Measurements from ENCODE around the gene PHPT1.

PHPT1 gene

GRCh38 chr9:136852664-136853595 lies 3.7 kb downstream of the PHPT1 start:
- H3K27ac Mint-ChIP-seq = no peak overlapping the region
- H3K9me3 Mint-ChIP-seq = no peaks in the 10 kb centered on the region
- ATAC-seq (replicated peaks) (no peak), DNase-seq (no peak)
- H3K27me3 Mint-ChIP-seq = peaks cover 0 to 3% of the 10 kb centered on the region in 2 donors
- peaks cover 7 to 8% of the 10 kb centered on the region in 2 donors for H3K4me1 Mint-ChIP-seq (ENCODE audit: low read depth in 2 of 2)
- peak overlapping the region in 1 of 2 donors; percentile 21 for H3K4me3 Mint-ChIP-seq
- H3K36me3 Mint-ChIP-seq (ENCODE audit: insufficient read depth) = peaks cover 44% of the 10 kb centered on the region

- Mint-ChIP-seq H3K4me3 (no peak overlapping the region), H3K27ac (no peak overlapping the region), H3K9me3 (no peaks in the 10 kb centered on the region), H3K4me1 (ENCODE audit: low read depth in 2 of 2) (peaks cover 4 to 5% of the 10 kb centered on the region in 2 donors), H3K27me3 (no peaks in the 10 kb centered on the region), H3K36me3 (ENCODE audit: insufficient read depth) (peaks cover 40% of the 10 kb centered on the region)
- DNase-seq (no peak), ATAC-seq (replicated peaks) (no peak)
These were observed 4.4 kb downstream of the PHPT1 start for GRCh38 chr9:136853596-136854112.

- no peak overlapping the region for H3K4me3 Mint-ChIP-seq
- no peak for ATAC-seq (replicated peaks)
- peaks cover 4 to 5% of the 10 kb centered on the region in 2 donors for H3K4me1 Mint-ChIP-seq (ENCODE audit: low read depth in 2 of 2)
- no peak for DNase-seq
- H3K9me3 Mint-ChIP-seq = no peaks in the 10 kb centered on the region
- no peaks in the 10 kb centered on the region for H3K27me3 Mint-ChIP-seq
- peaks cover 38% of the 10 kb centered on the region for H3K36me3 Mint-ChIP-seq (ENCODE audit: insufficient read depth)
- no peak overlapping the region for H3K27ac Mint-ChIP-seq
These were observed 5.1 kb downstream of the PHPT1 start for GRCh38 chr9:136854113-136854841.

- Mint-ChIP-seq H3K36me3 (ENCODE audit: insufficient read depth) (peaks cover 39% of the 10 kb centered on the region), H3K27ac (no peak overlapping the region), H3K9me3 (no peaks in the 10 kb centered on the region), H3K27me3 (no peaks in the 10 kb centered on the region), H3K4me3 (no peak overlapping the region), H3K4me1 (ENCODE audit: low read depth in 2 of 2) (peaks cover 2 to 4% of the 10 kb centered on the region in 2 donors)
- no peak for ATAC-seq (replicated peaks)
- no peak for DNase-seq
These were observed 5.7 kb downstream of the PHPT1 start for GRCh38 chr9:136854842-136855460.

GRCh38 chr9:136855461-136856078 lies 6.4 kb downstream of the PHPT1 start:
- H3K9me3 Mint-ChIP-seq = no peaks in the 10 kb centered on the region
- no peak for DNase-seq
- H3K4me3 Mint-ChIP-seq = no peak overlapping the region
- H3K27me3 Mint-ChIP-seq = no peaks in the 10 kb centered on the region
- no peak overlapping the region for H3K27ac Mint-ChIP-seq
- H3K36me3 Mint-ChIP-seq (ENCODE audit: insufficient read depth) = peaks cover 34% of the 10 kb centered on the region
- H3K4me1 Mint-ChIP-seq (ENCODE audit: low read depth in 2 of 2) = peaks cover 3 to 4% of the 10 kb centered on the region in 2 donors
- ATAC-seq (replicated peaks) = no peak

- DNase-seq (no peak), ATAC-seq (replicated peaks) (no peak)
- Mint-ChIP-seq H3K27me3 (no peaks in the 10 kb centered on the region), H3K9me3 (no peaks in the 10 kb centered on the region), H3K4me3 (no peak overlapping the region), H3K4me1 (ENCODE audit: low read depth in 2 of 2) (peaks cover 4% of the 10 kb centered on the region in 2 donors), H3K36me3 (ENCODE audit: insufficient read depth) (peaks cover 33% of the 10 kb centered on the region), H3K27ac (no peak overlapping the region)
These were observed 6.9 kb downstream of the PHPT1 start for GRCh38 chr9:136856079-136856476.

- no peak overlapping the region for H3K27ac Mint-ChIP-seq
- peaks cover 0 to 4% of the 10 kb centered on the region in 2 donors for H3K4me1 Mint-ChIP-seq (ENCODE audit: low read depth in 2 of 2)
- H3K27me3 Mint-ChIP-seq = no peaks in the 10 kb centered on the region
- ATAC-seq (replicated peaks) (no peak), DNase-seq (no peak)
- H3K9me3 Mint-ChIP-seq = no peaks in the 10 kb centered on the region
- peaks cover 34% of the 10 kb centered on the region for H3K36me3 Mint-ChIP-seq (ENCODE audit: insufficient read depth)
- no peak overlapping the region for H3K4me3 Mint-ChIP-seq
These were observed 7.4 kb downstream of the PHPT1 start for GRCh38 chr9:136856541-136857141.

- H3K9me3 Mint-ChIP-seq = no peaks in the 10 kb centered on the region
- H3K4me3 Mint-ChIP-seq = no peak overlapping the region
- H3K27me3 Mint-ChIP-seq = no peaks in the 10 kb centered on the region
- H3K4me1 Mint-ChIP-seq (ENCODE audit: low read depth in 2 of 2) = peaks cover 0 to 5% of the 10 kb centered on the region in 2 donors
- DNase-seq (no peak), ATAC-seq (replicated peaks) (no peak)
- H3K27ac Mint-ChIP-seq = no peak overlapping the region
- H3K36me3 Mint-ChIP-seq (ENCODE audit: insufficient read depth) = peaks cover 38% of the 10 kb centered on the region
These were observed 8.0 kb downstream of the PHPT1 start for GRCh38 chr9:136857166-136857565.

GRCh38 chr9:136857581-136858412 lies 8.6 kb downstream of the PHPT1 start:
- Mint-ChIP-seq H3K27ac (no peak overlapping the region), H3K4me3 (no peak overlapping the region), H3K4me1 (ENCODE audit: low read depth in 2 of 2) (peaks cover 0 to 8% of the 10 kb centered on the region in 2 donors), H3K9me3 (no peaks in the 10 kb centered on the region), H3K36me3 (ENCODE audit: insufficient read depth) (peaks cover 41% of the 10 kb centered on the region), H3K27me3 (no peaks in the 10 kb centered on the region)
- ATAC-seq (replicated peaks) = peak; percentile 5
- peak in 1 of 3 experiments; percentile 3 for DNase-seq

GRCh38 chr9:136858452-136858843 lies 9.2 kb downstream of the PHPT1 start:
- Mint-ChIP-seq H3K36me3 (ENCODE audit: insufficient read depth) (peaks cover 45% of the 10 kb centered on the region), H3K4me3 (no peak overlapping the region)

GRCh38 chr9:136858844-136859757 lies 9.9 kb downstream of the PHPT1 start:
- H3K4me1 Mint-ChIP-seq (ENCODE audit: low read depth in 2 of 2) = peaks cover 6 to 8% of the 10 kb centered on the region in 2 donors
- DNase-seq = peak in 1 of 3 experiments; percentile 2
- H3K4me3 Mint-ChIP-seq = no peak overlapping the region
- H3K9me3 Mint-ChIP-seq = no peaks in the 10 kb centered on the region
- H3K27me3 Mint-ChIP-seq = no peaks in the 10 kb centered on the region
- no peak for ATAC-seq (replicated peaks)
- H3K36me3 Mint-ChIP-seq (ENCODE audit: insufficient read depth) = peaks cover 46% of the 10 kb centered on the region
- no peak overlapping the region for H3K27ac Mint-ChIP-seq

More at GRCh38 chr9:136858452-136858843, 9.2 kb downstream of the PHPT1 start:
- Mint-ChIP-seq H3K27ac (no peak overlapping the region), H3K9me3 (no peaks in the 10 kb centered on the region), H3K4me1 (ENCODE audit: low read depth in 2 of 2) (peaks cover 1 to 8% of the 10 kb centered on the region in 2 donors), H3K27me3 (no peaks in the 10 kb centered on the region)
- DNase-seq = no peak
- no peak for ATAC-seq (replicated peaks)

Measured in effector memory CD8-positive, alpha-beta T cell (primary cell).